ENCODE results near the gene PSMD14.

The PSMD14 gene

DNA sequence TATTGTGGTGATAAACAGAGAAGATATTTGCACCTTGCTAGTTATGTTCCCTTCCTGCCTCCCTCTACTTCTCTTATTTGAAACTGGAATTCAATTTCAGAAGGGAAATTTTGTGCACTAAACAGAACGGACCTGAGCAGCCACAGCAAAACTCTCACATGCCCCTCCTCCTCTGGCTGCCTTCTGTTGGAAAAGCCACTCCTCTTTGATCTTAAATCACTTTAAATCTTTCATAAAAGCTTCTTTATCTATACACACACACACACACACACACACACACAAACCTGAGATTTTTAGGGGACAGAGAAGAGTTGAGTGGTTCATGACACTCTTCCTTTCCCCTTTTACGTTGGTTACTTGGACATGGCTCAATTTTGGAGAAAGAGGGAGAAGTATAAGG is 113.5 kb downstream of the PSMD14 start:
- no peak for DNase-seq

DNA sequence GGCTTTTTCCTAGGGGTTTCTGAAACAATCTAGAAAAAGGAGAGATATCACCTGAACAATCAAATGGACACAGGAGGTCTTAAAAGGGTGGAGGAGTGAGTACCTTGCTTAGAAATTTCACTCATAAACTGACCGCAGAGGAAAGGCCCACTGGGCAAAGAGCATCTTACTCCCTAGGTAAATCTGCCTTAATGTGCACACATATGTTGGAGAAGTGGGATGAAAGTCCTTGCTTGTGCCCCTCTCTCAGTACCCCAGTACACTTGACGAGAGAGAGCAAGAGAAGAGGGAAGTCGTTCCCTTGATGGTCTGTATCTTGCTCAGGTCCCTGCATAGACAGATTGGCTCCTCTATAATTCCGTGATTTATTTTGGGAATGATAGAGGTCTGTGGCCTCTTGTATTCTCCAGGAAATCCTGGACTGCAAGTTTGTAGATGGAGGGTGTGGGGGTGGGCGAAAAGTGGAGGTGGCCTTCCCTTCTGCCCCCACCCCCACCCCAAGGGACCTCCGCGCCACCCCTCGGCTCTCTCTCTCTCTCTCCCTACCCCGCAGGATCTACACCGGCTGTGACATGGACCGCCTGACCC is 114.7 kb downstream of the PSMD14 start:
- DNase-seq: no peak

DNA sequence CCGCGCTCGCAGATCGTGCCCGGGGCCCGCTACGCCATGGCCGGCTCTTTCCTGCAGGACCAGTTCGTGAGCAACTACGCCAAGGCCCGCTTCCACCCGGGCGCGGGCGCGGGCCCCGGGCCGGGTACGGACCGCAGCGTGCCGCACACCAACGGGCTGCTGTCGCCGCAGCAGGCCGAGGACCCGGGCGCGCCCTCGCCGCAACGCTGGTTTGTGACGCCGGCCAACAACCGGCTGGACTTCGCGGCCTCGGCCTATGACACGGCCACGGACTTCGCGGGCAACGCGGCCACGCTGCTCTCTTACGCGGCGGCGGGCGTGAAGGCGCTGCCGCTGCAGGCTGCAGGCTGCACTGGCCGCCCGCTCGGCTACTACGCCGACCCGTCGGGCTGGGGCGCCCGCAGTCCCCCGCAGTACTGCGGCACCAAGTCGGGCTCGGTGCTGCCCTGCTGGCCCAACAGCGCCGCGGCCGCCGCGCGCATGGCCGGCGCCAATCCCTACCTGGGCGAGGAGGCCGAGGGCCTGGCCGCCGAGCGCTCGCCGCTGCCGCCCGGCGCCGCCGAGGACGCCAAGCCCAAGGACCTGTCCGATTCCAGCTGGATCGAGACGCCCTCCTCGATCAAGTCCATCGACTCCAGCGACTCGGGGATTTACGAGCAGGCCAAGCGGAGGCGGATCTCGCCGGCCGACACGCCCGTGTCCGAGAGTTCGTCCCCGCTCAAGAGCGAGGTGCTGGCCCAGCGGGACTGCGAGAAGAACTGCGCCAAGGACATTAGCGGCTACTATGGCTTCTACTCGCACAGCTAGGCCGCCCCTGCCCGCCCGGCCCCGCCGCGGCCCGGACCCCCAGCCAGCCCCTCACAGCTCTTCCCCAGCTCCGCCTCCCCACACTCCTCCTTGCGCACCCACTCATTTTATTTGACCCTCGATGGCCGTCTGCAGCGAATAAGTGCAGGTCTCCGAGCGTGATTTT is 115.5 kb downstream of the PSMD14 start:
- peak; percentile 39 for DNase-seq

DNA sequence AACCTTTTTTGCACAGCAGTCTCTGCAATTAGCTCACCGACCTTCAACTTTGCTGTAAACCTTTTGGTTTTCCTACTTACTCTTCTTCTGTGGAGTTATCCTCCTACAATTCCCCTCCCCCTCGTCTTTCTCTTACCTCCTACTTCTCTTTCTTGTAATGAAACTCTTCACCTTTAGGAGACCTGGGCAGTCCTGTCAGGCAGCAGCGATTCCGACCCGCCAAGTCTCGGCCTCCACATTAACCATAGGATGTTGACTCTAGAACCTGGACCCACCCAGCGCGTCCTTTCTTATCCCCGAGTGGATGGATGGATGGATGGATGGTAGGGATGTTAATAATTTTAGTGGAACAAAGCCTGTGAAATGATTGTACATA is 116.2 kb downstream of the PSMD14 start:
- DNase-seq: no peak

DNA sequence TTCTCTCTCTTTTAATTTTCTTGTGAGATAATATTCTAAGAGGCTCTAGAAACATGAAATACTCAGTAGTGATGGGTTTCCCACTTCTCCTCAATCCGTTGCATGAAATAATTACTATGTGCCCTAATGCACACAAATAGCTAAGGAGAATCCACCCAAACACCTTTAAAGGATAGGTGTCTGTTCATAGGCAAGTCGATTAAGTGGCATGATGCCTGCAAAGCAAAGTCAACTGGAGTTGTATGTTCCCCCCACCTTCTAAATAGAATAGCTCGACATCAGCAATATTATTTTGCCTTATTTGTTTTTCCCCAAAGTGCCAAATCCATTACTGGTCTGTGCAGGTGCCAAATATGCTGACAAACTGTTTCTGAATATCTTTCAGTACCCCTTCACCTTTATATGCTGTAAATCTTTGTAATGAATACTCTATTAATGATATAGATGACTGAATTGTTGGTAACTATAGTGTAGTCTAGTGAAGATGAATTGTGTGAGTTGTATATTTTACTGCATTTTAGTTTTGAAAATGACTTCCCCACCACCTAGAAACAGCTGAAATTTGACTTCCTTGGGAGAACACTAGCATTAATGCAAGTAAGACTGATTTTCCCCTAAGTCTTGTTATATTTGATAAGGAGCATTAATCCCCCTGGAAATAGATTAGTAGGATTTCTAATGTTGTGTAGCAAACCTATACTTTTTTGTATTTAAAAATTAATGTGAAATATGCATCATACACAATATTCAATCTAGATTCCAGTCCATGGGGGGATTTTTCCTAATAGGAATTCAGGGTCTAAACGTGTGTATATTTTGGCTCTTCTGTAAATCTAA is 116.9 kb downstream of the PSMD14 start:
- no peak for DNase-seq

DNA sequence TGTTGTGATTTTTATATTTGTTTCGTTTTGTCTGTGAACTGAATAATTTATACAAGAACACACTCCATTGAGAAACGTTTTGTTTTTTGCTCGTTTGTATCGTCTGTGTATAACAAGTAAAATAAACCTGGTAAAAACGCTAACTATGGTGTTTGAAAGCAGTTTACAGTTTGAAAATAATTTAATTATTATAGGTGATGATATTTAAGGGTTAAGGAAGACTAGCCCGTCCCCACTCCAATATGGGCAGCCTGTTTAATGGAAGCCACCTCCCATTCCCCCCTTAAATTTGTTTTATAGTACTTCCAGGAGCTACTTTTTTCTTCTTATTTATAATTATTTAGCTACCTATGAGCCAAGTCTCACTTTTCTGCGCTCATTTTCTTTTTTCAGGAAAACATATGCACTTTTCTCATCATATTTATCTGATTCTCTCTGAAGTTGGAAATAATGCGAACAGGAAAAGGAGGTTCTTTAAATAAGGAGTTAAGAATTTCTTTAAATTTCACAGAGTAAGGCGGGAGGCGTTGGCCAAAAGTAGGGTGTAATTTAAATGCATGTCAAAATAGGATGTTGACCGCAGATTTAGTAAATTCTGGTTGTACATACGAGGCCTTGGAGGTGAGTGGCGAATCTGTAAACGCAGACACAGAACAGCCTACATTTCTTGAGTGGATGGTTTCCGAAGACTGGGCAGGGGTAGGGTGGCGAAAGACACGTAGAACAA is 117.7 kb downstream of the PSMD14 start:
- DNase-seq: no peak

DNA sequence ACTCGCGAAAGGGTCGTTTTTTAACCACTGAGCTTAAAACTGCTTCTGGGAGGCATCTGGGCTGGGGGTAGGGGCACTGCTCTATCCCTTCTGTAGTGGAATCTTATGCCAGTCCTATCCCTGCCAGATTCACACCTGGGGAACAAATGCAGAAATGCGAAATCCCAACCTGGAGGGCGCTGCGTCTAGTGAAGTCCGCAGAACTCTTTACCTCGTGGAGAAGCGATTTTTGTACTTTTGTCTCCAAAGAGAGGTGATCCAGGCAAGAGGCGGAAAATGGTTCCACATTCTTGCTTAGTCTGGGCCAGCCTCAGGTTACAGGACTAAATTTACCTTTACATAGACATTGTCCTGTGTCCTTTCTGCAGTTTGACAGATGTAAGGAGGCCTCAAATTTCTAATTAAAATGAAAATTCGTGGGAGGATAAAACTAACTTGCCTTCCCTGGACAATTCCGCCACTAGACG is 118.3 kb downstream of the PSMD14 start:
- no peak for DNase-seq

DNA sequence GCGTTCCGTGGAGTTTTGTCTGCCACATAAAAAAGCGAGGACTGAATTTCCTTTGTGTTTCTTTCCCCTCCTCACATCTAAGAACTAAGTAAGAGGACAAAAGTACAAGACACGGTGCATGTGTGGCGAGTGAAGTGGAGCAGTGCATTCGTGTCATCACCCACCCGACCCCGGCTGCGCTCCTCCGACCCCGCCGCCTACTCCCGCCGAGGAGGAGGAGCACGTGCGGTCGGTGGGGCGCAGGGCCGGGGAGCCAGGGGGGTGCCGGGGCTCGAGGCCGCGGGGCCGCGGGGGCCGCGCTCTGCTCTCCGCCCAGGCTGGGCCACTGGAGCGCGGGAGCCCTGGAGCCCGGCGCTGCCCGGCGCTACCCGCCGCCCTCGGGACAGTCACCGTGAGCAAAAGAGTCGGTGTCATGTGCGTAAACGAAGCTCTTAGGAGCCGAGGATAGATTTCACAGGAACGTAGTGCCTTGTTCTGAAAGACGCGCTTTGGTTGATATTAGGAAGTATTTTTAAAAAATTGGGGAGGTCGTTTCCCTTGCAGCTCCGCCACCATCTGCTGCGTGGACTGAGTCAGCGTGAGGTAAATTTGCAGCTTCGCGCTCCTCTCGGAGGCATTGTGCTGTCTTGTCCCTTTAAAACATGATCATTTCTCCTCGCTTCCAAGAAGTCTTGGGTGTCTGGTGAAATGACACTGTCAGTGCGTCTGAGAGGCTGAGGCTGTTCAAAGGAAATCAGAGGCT is 118.9 kb downstream of the PSMD14 start:
- peak; percentile 27 for DNase-seq

DNA sequence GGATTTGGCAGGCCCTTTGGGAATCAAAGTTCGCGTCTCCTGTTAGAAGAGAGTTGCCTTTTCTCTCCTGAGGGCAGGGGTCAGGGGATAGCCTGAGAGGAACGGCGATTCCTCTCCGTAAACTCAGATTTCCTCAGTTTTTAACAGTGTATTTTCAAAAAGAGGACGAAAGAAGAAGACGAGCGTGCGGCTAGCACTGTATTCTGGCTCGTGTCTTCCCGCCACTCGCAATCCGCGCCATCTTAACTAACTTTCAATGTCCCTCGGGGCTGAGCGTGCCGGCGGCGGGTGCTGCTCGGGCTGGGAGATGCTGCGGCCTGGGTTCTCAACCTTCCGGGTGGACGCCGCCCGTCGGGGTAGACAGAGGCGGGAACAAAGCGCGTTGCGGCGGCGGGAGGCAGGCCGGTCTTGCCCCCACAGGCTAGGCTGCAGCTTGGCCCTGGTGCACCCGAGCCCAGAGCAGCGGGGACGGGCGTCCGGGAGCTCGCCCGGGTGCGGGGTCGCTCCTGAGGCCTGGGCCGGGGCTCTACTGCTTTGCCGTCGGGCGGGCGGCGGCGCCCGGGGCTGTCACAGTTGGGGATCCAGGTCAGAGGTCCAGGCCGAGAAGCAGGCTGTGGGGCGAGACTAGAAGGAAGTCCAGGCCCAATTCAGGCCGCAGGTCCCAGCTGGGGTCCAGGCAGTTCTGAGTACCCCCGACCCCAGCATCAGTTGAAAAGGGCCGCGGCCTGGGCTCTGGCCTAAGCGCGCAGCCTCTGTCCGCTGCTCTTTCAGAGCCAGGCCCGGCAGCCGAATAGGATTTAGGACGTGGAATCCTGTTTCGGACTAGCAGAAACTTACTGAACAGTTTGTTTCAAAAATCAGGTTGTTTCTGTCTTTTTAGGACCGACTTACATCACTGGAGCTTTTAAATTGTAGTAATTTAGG is 119.7 kb downstream of the PSMD14 start:
- peak; percentile 21 for DNase-seq

DNA sequence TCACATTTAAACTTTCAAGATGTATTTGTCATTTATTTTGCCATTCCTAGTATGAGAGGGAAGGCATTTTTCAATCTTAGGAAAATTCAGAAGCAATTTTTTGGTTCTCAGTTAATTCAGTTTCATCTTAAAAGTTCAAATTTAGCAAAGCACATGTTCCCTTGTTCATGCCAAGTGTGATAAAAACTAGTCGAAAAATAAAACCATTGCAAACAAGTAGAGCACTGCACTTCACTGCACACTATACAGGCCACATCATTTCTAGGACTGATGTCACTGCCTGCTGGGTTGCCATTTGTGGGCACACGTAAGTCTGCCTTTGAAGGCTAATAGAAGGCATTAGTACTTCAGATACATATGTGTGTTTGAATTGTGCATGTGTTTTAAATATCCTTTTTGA is 122.2 kb downstream of the PSMD14 start:
- no peak for DNase-seq

DNA sequence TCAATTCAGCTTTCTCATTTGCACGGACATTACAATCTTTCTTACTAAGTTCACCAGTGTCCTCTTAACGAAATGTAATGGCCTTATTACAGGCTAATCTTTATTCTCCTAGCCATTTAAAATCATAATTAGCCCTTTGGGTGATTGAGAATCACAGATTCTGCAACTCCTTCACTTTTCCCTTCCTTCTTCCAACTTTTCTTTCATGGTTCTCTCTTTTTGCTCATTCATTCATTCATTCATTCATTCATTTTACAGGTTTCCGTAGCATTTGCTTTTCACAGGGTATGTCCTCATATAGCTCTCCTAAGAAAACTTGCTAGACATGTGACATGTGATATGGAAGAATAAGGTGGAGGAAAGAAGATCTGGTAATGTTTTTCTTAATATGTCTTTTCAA is 123.9 kb downstream of the PSMD14 start:
- no peak for DNase-seq

DNA sequence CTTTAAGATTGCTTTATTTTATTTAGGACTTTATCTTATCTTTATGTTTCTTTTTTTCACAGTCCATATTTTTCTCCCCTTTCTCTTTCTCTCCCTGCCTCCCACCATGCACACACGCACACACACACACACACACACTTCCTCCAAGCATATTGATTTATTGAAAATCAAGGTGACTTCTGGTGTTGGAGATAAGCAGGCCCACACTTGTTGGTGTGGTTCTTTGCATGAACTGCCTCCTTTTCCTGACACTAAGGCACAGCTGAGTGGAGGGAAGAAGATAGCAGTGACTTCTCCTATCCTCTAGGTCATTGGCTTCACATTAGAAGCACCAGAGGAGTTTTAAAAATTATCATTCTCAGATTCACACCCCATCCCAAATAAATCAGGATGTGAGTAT is 125.9 kb downstream of the PSMD14 start:
- DNase-seq: no peak

DNA sequence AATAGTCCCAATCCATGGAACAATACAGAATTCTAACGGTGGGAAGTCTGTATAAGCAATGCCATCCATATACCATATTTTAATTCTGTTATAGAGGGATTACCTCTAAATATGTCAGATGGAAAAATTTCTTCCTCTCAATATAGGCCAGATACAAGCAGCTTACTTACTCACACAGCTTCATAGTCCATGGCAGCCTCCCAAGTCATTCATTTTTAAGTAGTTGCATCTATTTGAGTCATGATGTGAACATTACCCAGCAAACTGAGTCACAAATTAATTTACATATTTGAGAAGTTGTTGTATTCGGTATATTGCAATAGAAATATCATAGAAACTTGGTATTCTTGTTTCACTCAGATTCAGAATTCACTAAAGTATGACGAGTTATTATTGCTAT is 128.2 kb downstream of the PSMD14 start:
- DNase-seq: no peak

DNA sequence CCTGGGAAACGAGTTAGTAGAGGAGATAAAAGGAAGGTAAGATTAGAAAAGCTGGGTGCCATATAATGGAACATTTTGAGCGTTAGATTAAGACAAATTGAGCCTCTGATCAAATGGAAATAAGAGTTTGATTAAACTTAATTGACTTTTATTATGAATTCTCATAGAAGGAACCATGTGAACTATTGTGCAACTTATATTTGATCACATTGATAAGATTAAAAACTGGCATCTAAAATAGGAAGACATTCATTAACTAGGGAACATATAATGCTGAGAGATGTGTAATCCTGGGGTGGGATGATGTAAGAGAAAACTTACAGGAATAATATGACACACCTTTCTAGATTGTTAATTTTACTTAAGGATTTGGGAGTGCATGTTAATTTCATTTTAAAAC is 130.4 kb downstream of the PSMD14 start:
- no peak for DNase-seq

DNA sequence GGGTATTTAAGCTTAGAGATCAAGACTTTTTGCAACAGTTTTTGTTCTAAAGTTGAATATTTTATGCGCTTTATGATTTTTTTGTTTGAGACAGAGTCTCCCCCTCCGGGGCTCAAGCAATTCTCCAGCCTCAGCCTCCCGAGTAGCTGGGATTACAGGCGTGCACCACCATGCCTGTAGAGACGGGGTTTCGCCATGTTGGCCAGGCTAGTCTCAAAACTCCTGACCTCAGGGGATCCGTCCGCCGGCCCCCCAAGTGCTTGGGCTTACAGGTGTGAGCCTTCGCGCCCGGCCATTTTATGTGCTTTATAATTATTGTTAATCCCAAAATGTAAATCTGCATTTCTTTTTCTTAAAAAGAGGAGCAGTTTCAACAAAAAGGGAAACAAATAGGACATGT is 136.9 kb downstream of the PSMD14 start:
- no peak for DNase-seq

DNA sequence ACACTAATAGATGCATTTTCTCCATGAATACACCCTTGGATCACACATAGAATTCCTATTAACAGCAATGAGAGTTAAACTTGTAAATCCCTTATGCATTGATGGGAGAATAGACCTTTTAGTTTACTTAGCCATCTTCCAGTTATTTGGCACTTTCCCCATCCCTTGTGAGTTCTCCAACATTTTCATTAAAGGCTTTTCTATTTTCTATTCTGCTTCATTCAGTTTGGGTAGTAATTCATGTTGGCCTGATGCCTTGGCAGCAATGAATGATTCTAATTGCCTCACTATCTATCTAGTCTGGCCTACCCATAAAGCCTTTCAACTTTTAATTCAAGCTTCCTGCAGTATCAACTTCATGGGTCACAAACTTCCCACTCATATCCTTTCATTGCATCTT is 140.2 kb downstream of the PSMD14 start:
- DNase-seq: no peak
